GM20000 (cell line): Measurements from ENCODE around the gene CCL5.

Experiments
- DNase-seq: peaks from one replicate; pipeline ENCODE4 v3.0.0; 2012; ENCODE audit warnings: low spot score
- TF ChIP-seq, protein P1 (sequence below): IDR thresholded peaks from 2 replicates; pipeline ENCODE4 v1.5.1; 2012; ENCODE audit warnings: mild to moderate bottlenecking, control low read depth; ENCODE audit errors: extremely low read depth, missing control alignments

Gene CCL5

DNA sequence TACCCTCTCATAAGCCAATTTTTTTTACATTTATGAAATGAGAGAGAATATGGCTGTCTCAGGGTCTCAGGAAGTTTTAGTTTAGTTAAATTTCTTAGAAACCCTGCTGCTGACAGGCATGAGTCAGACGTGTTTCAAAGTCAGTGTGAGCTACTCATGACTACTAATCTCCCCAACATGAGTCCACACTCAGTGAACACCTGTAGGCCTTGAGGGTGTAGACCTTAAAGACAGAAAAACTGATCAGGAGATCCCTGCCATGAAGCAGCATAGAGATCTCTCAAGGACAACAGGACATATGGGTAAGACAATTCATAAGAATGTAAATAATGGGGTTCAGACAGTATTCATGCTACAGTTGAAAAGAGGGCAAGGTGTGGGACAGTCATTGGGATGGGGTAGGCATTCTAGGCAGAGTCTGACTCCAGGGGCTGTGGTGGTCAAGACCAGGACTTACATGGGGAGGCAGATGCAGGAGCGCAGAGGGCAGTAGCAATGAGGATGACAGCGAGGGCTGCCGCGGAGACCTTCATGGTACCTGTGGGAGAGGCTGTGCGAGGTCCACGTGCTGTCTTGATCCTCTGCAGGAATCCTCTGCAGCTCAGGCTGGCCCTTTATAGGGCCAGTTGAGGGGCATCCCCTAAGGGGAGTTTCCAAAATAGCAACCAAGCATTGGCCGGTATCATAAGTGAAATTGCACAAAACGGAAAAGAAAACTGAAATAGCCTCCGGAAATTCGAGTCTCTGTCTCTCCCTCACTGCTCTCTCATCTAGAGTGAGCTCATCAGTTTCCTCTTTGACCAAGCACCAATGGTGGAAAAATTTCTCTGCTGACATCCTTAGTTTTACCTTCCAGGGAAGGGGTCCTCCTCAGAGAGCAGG, at the start of gene CCL5:
TSS of gene CCL5 (minus strand) at position 588 of the 882 bp plus-strand sequence.
- TF ChIP-seq, protein P1, sequence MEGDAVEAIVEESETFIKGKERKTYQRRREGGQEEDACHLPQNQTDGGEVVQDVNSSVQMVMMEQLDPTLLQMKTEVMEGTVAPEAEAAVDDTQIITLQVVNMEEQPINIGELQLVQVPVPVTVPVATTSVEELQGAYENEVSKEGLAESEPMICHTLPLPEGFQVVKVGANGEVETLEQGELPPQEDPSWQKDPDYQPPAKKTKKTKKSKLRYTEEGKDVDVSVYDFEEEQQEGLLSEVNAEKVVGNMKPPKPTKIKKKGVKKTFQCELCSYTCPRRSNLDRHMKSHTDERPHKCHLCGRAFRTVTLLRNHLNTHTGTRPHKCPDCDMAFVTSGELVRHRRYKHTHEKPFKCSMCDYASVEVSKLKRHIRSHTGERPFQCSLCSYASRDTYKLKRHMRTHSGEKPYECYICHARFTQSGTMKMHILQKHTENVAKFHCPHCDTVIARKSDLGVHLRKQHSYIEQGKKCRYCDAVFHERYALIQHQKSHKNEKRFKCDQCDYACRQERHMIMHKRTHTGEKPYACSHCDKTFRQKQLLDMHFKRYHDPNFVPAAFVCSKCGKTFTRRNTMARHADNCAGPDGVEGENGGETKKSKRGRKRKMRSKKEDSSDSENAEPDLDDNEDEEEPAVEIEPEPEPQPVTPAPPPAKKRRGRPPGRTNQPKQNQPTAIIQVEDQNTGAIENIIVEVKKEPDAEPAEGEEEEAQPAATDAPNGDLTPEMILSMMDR: no peak
- peak; percentile 85 for DNase-seq

DNA sequence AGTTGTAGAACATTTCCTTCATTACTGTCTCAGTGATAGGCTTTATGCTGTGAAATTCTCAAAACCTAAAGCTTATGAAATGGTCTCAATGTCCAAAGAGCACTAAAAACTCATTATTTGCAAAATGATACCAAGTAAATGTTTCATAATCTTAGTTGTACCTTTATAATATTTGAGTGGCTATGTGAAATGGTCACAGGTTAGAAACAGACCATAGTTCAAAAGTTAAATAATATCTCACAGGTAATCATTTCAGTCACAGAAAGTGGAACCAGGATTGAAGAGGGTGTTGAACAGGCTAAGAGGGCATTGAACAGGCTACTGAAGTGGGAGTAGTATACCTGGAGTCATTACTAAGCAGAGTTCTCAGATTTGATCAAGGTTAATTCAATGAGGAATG, 47.6 kb upstream of the CCL5 start:
- no peak for DNase-seq
- TF ChIP-seq, protein P1: no peak

DNA sequence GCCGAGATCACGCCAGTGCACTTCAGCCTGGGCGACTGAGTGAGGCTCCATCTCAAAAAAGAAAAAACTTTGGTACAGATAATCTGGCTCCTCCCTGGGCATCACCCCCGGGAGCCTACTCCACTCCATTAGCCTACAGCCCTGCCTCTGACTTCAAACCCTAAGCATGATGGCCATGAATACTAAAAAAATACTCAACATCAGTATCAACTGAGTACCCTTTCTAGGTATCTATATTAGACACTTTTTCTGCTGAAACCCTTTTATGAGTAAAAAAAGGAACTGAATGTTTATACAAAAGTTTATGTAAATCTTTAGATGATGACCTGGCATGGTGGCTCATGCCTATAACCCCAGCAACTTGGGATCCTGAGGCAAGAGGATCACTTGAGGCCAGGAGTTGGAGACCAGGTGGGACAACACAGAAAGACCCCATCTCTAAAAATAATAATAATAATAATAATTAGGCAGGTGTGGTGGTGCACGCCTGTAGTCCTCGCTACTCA, 43.5 kb upstream of the CCL5 start:
- DNase-seq: no peak
- TF ChIP-seq, protein P1: no peak

DNA sequence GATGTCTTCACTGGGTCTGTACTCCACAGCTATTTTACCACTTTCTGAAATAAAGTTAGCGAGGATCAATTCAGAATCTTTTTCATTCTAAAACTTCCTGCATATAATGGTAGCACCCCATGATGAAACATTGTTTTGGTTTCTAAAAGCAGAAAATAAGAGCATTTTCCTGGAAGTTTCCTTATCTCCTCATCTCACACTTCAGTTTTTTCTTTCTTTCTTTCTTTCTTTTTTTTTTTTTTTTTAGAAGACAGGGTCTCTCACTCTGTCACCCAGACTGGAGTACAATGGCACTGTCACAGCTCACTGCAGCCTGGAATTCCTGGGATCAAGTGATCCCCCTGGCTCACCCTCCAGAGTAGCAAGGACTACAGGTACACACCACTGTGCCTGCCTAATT, 40.1 kb upstream of the CCL5 start:
- TF ChIP-seq, protein P1: no peak
- no peak for DNase-seq

DNA sequence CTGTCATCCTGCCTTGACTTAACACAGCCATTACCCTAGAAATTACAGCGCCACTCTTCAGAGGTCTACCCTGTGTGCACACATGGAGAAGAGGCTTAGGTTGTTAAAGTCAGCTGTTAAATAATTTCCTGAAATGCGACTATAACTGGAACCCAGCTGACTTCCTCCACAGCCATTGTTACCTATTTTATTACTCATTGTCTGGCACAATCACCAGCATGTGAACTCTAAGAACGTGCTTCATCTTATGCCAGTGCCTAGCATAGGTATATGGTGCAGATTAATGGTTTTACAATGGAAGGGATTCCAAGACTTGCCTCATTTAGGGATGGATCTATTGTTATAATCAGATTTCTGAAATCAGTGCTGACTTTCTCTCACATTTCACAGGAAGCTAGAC, 38.5 kb upstream of the CCL5 start:
- TF ChIP-seq, protein P1: no peak

DNA sequence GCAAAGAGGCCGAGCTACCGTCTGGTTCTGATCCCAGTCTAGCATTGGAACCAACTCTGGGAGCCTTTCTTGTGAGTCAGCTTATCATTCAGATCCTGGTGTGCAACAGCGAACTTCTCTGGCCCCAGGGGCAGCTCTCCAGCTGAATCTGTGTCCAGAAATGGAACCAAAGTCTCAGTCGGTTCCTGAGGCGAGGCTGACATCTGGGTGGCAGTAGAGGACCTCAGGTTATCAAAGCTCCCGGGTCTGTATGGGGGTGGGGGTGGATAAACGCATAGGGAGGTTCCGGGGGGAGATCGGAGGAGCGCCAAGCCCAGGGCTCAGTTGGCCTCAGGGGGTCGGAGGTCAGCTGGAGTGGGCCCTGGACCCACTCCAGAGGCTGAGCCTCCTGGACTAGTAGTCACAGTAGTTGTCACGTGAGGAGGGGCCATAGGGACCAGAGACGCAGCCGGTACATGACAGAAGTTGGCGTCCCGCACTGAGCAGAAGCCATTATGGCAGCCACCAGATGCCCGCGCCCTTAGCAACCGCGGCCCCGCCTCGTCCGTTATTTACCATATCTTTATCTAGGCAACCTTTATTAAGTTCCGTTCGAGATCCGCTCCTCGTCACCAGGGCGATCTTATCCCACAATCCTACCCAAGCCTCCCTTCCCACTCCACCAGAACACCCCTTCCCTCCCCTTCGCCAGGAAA, 37.5 kb upstream of the CCL5 start:
- TF ChIP-seq, protein P1: no peak
- DNase-seq: no peak

More for the DNA sequence above, 38.5 kb upstream of the CCL5 start:
- no peak for DNase-seq
